ENCODE data around the gene POGK. TPM values are rescaled to one million over a fixed set of nuclear protein-coding genes. Genes with fewer than 3 reads are reported as not detected.
A peak's percentile ranks its signal among the peaks of the same experiment; 100 is the strongest.
"Not testable (repeated sequence)": the region's sequence is repeated elsewhere in the genome, so short reads cannot be mapped to it uniquely, and the experiment has no call there.

POGK gene
- total RNA-seq, 1 experiment from 2014 or later: 45.7 TPM

DNA sequence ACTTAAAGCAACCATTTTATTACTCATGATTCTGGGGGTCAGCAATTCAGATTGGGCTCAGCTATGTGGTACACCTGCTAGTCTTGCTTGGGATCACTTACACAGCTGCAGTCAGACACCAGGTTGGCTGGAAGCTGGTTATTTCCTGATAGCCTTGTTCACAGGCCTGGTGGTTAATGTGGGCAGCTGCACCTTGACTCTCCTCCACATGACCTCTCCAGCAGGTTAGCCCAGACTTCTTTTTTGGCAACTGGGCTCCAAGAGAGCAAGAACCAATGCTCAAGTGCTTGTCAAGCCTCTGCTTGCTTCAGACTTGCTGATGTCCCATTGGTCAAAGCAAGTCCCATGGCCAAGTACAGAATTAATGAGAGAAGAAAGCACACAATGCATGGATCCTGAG, 11.8 kb upstream of the POGK start:
- H3K79me2 ChIP-seq (ENCODE audit: low read length): no peaks in the 10 kb centered on the region
- no peak for DNase-seq
- H2AFZ ChIP-seq (ENCODE audit: low read length): no peak overlapping the region
- no peak overlapping the region for H3K4me2 ChIP-seq (ENCODE audit: low read depth, low read length, poor library complexity, severe bottlenecking)
- no peak overlapping the region for H3K4me3 ChIP-seq (ENCODE audit: low read length)
- H3K9me2 ChIP-seq (replicated peaks; ENCODE audit: insufficient read depth, low read length): no peaks in the 10 kb centered on the region
- H3K36me3 ChIP-seq (ENCODE audit: insufficient read depth, low read length): no peaks in the 10 kb centered on the region
- no peaks in the 10 kb centered on the region for H3K9me3 ChIP-seq (ENCODE audit: low read length)
- no peaks in the 10 kb centered on the region for H3K27me3 ChIP-seq (ENCODE audit: low read length)
- no peaks in the 10 kb centered on the region for H4K20me1 ChIP-seq (ENCODE audit: insufficient read depth, low read depth, low read length)
- H3K4me1 ChIP-seq (ENCODE audit: low read length): peaks cover 7% of the 10 kb centered on the region
- H3K27ac ChIP-seq (ENCODE audit: low read length): no peak overlapping the region
- no peak overlapping the region for H3K9ac ChIP-seq (ENCODE audit: low read length)

DNA sequence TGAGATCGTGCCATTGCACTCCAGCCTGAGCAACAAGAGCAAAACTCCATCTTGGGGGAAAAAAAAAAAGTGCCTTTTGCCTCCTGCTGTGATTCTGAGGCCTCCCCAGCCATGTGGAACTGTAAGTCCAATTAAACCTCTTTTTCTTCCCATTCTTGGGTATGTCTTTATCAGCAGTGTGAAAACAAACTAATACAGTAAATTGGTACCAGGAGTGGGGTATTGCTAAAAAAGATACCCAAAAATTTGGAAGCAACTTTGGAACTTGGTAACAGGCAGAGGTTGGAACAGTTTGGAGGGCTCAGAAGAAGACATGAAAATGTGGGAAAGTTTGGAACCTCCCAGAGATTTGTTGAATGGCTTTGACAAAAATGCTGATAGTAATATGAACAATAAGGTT, 9.5 kb upstream of the POGK start:
- H3K27ac ChIP-seq (ENCODE audit: low read length); H3K36me3 ChIP-seq (ENCODE audit: insufficient read depth, low read length); H3K4me3 ChIP-seq (ENCODE audit: low read length); H3K4me2 ChIP-seq (ENCODE audit: low read depth, low read length, poor library complexity, severe bottlenecking); DNase-seq; H4K20me1 ChIP-seq (ENCODE audit: insufficient read depth, low read depth, low read length); H3K4me1 ChIP-seq (ENCODE audit: low read length); H3K9ac ChIP-seq (ENCODE audit: low read length); H3K27me3 ChIP-seq (ENCODE audit: low read length); H3K9me3 ChIP-seq (ENCODE audit: low read length); H3K79me2 ChIP-seq (ENCODE audit: low read length); H3K9me2 ChIP-seq (replicated peaks; ENCODE audit: insufficient read depth, low read length); H2AFZ ChIP-seq (ENCODE audit: low read length): not testable (repeated sequence)

DNA sequence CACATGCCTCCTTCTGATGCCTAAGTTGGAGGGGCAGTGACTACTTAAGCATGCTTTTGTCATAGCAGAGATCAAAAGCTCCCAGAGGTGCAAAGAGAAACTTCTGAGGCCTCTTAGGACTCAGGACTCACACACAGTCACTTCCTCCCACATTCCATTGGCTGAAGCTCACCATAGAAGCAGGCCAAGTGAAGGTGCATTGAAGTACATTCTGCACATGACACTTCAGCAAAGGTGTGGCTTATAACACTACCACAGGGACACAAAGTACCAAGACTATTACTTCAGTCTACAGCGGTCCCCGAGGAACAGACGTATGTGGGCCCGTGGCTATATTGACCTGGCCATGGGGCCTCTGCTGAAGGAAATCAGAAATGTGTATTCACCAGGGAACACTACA, 2.5 kb upstream of the POGK start:
- Histone ChIP-seq H3K27me3 (ENCODE audit: low read length) (no peaks in the 10 kb centered on the region), H2AFZ (ENCODE audit: low read length) (no peak overlapping the region), H3K9me2 (replicated peaks; ENCODE audit: insufficient read depth, low read length) (no peaks in the 10 kb centered on the region), H3K9ac (ENCODE audit: low read length) (no peak overlapping the region), H3K4me1 (ENCODE audit: low read length) (peaks cover 24% of the 10 kb centered on the region), H3K27ac (ENCODE audit: low read length) (no peak overlapping the region), H3K4me3 (ENCODE audit: low read length) (no peak overlapping the region), H3K9me3 (ENCODE audit: low read length) (no peaks in the 10 kb centered on the region), H3K36me3 (ENCODE audit: insufficient read depth, low read length) (peaks cover 8% of the 10 kb centered on the region; the same call in 1 of the 2 replicates), H4K20me1 (ENCODE audit: insufficient read depth, low read depth, low read length) (no peaks in the 10 kb centered on the region), H3K79me2 (ENCODE audit: low read length) (peaks cover 26% of the 10 kb centered on the region), H3K4me2 (ENCODE audit: low read depth, low read length, poor library complexity, severe bottlenecking) (no peak overlapping the region)
- no peak for DNase-seq

GRCh38 chr1:166839600-166840308, 479 bp downstream of the POGK start:
- peak overlapping the region; percentile 86 for H3K4me3 ChIP-seq (ENCODE audit: low read length)

DNA sequence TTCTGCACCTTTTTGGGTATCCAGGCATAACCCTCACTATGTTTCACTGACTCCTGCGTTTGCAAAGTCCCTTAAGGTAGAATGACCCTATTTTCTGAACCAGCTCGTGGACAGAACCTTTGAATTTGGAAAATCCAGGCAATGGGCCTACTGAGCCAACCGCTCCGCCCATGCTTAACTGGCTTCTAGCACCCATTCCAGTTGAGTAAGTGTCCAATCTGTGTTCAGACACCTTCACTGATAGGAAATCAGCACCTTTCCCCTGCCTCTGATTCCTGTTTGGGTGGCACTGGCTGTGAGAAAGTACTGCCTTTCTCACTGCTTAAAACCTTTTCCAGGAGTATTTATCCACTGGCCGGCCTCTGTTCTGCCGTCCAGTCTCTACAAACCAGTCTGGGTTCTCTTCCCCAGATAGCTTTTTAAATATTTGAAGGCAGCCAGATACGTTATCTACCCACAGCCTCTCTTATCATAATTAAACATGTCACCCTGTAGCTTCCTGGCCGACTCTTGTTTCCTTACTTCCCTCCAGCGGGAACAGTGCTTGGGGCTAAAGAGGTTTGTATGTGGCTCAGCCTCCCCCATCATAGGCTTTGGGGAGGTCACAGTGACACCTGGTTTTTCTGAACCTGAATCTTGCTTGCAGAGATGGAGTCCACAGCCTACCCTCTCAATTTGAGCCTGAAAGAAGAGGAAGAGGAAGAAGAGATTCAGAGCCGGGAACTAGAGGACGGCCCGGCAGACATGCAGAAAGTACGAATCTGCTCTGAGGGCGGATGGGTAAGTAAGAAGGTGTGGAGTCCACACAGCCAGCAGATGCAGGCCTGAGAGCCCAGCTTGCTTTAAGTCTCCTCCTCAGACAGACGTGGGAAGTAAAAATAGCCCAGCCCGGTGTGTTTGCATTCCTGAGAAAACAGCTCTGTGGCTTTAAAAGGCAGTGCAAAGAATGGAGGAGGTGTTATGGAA, 1.3 kb downstream of the POGK start:
- Histone ChIP-seq H4K20me1 (ENCODE audit: insufficient read depth, low read depth, low read length) (no peaks in the 10 kb centered on the region), H2AFZ (ENCODE audit: low read length) (no peak overlapping the region), H3K79me2 (ENCODE audit: low read length) (peaks cover 63% of the 10 kb centered on the region), H3K4me3 (ENCODE audit: low read length) (peak overlapping the region; percentile 85), H3K4me1 (ENCODE audit: low read length) (peaks cover 27% of the 10 kb centered on the region), H3K36me3 (ENCODE audit: insufficient read depth, low read length) (peaks cover 40% of the 10 kb centered on the region), H3K27me3 (ENCODE audit: low read length) (no peaks in the 10 kb centered on the region), H3K9me2 (replicated peaks; ENCODE audit: insufficient read depth, low read length) (no peaks in the 10 kb centered on the region), H3K9me3 (ENCODE audit: low read length) (no peaks in the 10 kb centered on the region), H3K27ac (ENCODE audit: low read length) (peak overlapping the region; percentile 50), H3K4me2 (ENCODE audit: low read depth, low read length, poor library complexity, severe bottlenecking) (peak overlapping the region; percentile 91), H3K9ac (ENCODE audit: low read length) (peak overlapping the region; percentile 83)
- peak; percentile 51 for DNase-seq

More at GRCh38 chr1:166839600-166840308, 479 bp downstream of the POGK start:
- H3K9me2 ChIP-seq (replicated peaks; ENCODE audit: insufficient read depth, low read length): no peaks in the 10 kb centered on the region
- peak; percentile 75 for DNase-seq
- peak overlapping the region; percentile 94 for H3K9ac ChIP-seq (ENCODE audit: low read length)
- H3K36me3 ChIP-seq (ENCODE audit: insufficient read depth, low read length): peaks cover 36% of the 10 kb centered on the region
- no peaks in the 10 kb centered on the region for H3K27me3 ChIP-seq (ENCODE audit: low read length)
- peaks cover 56% of the 10 kb centered on the region for H3K79me2 ChIP-seq (ENCODE audit: low read length)
- H2AFZ ChIP-seq (ENCODE audit: low read length): no peak overlapping the region
- H3K4me2 ChIP-seq (ENCODE audit: low read depth, low read length, poor library complexity, severe bottlenecking): peak overlapping the region; percentile 91
- H3K27ac ChIP-seq (ENCODE audit: low read length): peak overlapping the region; percentile 50
- H3K9me3 ChIP-seq (ENCODE audit: low read length): no peaks in the 10 kb centered on the region
- H3K4me1 ChIP-seq (ENCODE audit: low read length): peaks cover 27% of the 10 kb centered on the region
- H4K20me1 ChIP-seq (ENCODE audit: insufficient read depth, low read depth, low read length): no peaks in the 10 kb centered on the region

GRCh38 chr1:166843322-166843721, 4.0 kb downstream of the POGK start:
- no peak overlapping the region for H3K4me3 ChIP-seq (ENCODE audit: low read length)
- H4K20me1 ChIP-seq (ENCODE audit: insufficient read depth, low read depth, low read length): 0 out of 2 replicates have a peak, but pooled peaks cover 9% of the 10 kb centered on the region
- peaks cover 64% of the 10 kb centered on the region for H3K36me3 ChIP-seq (ENCODE audit: insufficient read depth, low read length)
- no peak overlapping the region for H3K9ac ChIP-seq (ENCODE audit: low read length)
- H3K4me2 ChIP-seq (ENCODE audit: low read depth, low read length, poor library complexity, severe bottlenecking): no peak overlapping the region
- peaks cover 90% of the 10 kb centered on the region for H3K79me2 ChIP-seq (ENCODE audit: low read length)
- H3K4me1 ChIP-seq (ENCODE audit: low read length): peaks cover 25% of the 10 kb centered on the region
- H3K9me3 ChIP-seq (ENCODE audit: low read length): no peaks in the 10 kb centered on the region
- H3K9me2 ChIP-seq (replicated peaks; ENCODE audit: insufficient read depth, low read length): no peaks in the 10 kb centered on the region
- H3K27me3 ChIP-seq (ENCODE audit: low read length): no peaks in the 10 kb centered on the region
- no peak overlapping the region for H3K27ac ChIP-seq (ENCODE audit: low read length)
- H2AFZ ChIP-seq (ENCODE audit: low read length): no peak overlapping the region
- DNase-seq: no peak

GRCh38 chr1:166843769-166844596, 4.7 kb downstream of the POGK start:
- H3K4me3 ChIP-seq (ENCODE audit: low read length): no peak overlapping the region
- H4K20me1 ChIP-seq (ENCODE audit: insufficient read depth, low read depth, low read length): 0 out of 2 replicates have a peak, but pooled peaks cover 16% of the 10 kb centered on the region
- H3K9ac ChIP-seq (ENCODE audit: low read length): no peak overlapping the region
- H3K4me1 ChIP-seq (ENCODE audit: low read length): peaks cover 18% of the 10 kb centered on the region
- no peak overlapping the region for H2AFZ ChIP-seq (ENCODE audit: low read length)
- no peaks in the 10 kb centered on the region for H3K27me3 ChIP-seq (ENCODE audit: low read length)
- no peaks in the 10 kb centered on the region for H3K9me3 ChIP-seq (ENCODE audit: low read length)
- H3K27ac ChIP-seq (ENCODE audit: low read length): no peak overlapping the region
- H3K9me2 ChIP-seq (replicated peaks; ENCODE audit: insufficient read depth, low read length): no peaks in the 10 kb centered on the region
- no peak for DNase-seq
- H3K79me2 ChIP-seq (ENCODE audit: low read length): peaks cover 93% of the 10 kb centered on the region
- H3K4me2 ChIP-seq (ENCODE audit: low read depth, low read length, poor library complexity, severe bottlenecking): no peak overlapping the region
- H3K36me3 ChIP-seq (ENCODE audit: insufficient read depth, low read length): peaks cover 70% of the 10 kb centered on the region
